ENCODE data around the gene TMEM45B. TPM values are rescaled to one million over a fixed set of nuclear protein-coding genes. Genes with fewer than 3 reads are reported as not detected.

Gene TMEM45B
- total and polyA plus RNA-seq, 2 of the 13 experiments (the other 11 are each of a cell fraction or from before 2014, with no cell fraction given), result 29.1 to 181 TPM

GRCh38 chr11:129791515-129791914, 24.1 kb upstream of the TMEM45B start (continued):
- TF ChIP-seq ZNF512 (CRISPR knock-in tag; IDR thresholded peaks at IDR 0.05) (no peak), HMG20B (CRISPR knock-in tag; conservative IDR thresholded peaks at IDR 0.05) (0 out of 2 replicates have a peak, but pooled peaks have one; percentile 31), ZSCAN22 (CRISPR knock-in tag; IDR thresholded peaks at IDR 0.05) (no peak), ZNF281 (CRISPR knock-in tag; IDR thresholded peaks at IDR 0.05; ENCODE audit: borderline replicate concordance) (peak; percentile 60; the same call in 1 of the 2 replicates), GMEB1 (CRISPR knock-in tag; IDR thresholded peaks at IDR 0.05; ENCODE audit: borderline replicate concordance) (0 out of 2 replicates have a peak, but pooled peaks have one; percentile 22), HHEX (CRISPR knock-in tag; IDR thresholded peaks at IDR 0.05) (peak; percentile 48; the same call in 1 of the 2 replicates), CHD2 (IDR thresholded peaks at IDR 0.05; ENCODE audit: low read depth, low read length) (no peak), ZNF607 (CRISPR knock-in tag; IDR thresholded peaks at IDR 0.05; ENCODE audit: borderline replicate concordance) (no peak), NR2F6 (IDR thresholded peaks at IDR 0.05) (peak; percentile 74), NR2F6 (CRISPR knock-in tag; IDR thresholded peaks at IDR 0.05) (peak; percentile 58; the same call in 1 of the 2 replicates), HMGXB3 (CRISPR knock-in tag; IDR thresholded peaks at IDR 0.05; ENCODE audit: borderline replicate concordance) (no peak), ZNF720 (CRISPR knock-in tag; IDR thresholded peaks at IDR 0.05) (no peak), RBM39 (IDR thresholded peaks at IDR 0.05; ENCODE audit: low read depth, low read length, poor library complexity, severe bottlenecking) (no peak), CREM (IDR thresholded peaks at IDR 0.05) (peak; percentile 68), CREM (CRISPR knock-in tag; IDR thresholded peaks at IDR 0.05) (no peak), MTF2 (CRISPR knock-in tag; IDR thresholded peaks at IDR 0.05; ENCODE audit: borderline replicate concordance) (no peak), SAFB2 (CRISPR knock-in tag; IDR thresholded peaks at IDR 0.05; ENCODE audit: borderline replicate concordance, low read depth) (no peak), ZNF614 (CRISPR knock-in tag; IDR thresholded peaks at IDR 0.05; ENCODE audit: borderline replicate concordance) (0 out of 2 replicates have a peak, but pooled peaks have one; percentile 36), JARID2 (CRISPR knock-in tag; IDR thresholded peaks at IDR 0.05; ENCODE audit: insufficient replicate concordance) (no peak)
